HG02571 (cell line): ENCODE results near the gene MICU2.

Source experiments
- ATAC-seq: cut with Tn5 transposase; IDR thresholded peaks from one replicate; pipeline ENCODE4 v1.9.1; 2021; ENCODE audit warnings: mild to moderate bottlenecking, moderate library complexity; ENCODE audit not compliant: unreplicated experiment

MICU2 gene, protein sequence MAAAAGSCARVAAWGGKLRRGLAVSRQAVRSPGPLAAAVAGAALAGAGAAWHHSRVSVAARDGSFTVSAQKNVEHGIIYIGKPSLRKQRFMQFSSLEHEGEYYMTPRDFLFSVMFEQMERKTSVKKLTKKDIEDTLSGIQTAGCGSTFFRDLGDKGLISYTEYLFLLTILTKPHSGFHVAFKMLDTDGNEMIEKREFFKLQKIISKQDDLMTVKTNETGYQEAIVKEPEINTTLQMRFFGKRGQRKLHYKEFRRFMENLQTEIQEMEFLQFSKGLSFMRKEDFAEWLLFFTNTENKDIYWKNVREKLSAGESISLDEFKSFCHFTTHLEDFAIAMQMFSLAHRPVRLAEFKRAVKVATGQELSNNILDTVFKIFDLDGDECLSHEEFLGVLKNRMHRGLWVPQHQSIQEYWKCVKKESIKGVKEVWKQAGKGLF

DNA sequence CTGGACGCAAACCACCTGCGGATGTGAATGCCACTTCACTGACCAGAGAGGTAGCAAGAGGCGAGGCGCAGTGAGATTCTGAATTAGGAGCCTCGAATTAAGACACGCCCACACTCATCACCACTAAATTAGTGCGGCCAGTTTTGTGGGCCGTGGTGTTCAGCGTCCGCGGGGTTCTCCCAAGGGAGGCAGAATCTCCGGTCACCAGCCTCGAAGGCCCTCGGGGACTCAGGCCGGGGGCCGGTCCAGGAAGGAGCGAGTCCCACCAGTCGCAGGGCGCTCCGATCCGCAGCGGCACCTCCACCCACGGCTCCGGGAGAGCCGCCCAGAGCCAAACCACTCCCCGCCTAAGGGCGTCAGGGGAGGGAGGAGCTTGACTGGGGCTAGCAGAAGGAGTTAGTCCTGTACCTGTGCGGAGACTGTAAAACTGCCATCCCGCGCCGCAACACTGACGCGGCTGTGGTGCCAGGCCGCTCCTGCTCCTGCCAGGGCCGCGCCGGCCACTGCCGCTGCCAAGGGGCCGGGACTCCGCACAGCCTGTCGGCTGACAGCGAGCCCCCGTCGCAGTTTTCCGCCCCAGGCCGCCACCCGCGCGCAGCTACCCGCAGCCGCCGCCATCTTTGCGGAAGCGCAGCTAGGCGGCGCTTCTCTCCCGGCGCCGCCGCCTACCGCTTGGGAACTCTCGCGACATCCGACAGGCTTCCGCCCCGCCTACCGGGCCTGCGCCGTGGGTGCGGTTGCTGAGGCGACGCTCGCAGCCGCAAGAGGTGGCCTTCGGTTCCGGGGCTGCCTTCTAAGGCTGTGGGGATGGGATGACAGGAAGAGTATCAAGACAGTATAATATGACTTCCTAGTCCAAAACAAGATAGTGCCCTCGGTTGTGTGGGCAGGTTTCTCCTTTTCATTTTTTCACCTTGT, at the start of gene MICU2:
MICU2 (minus strand) TSS at position 640 of the 918 bp plus-strand sequence; CDS start at position 618, 22 bp downstream.
- ATAC-seq: peak; percentile 96

GRCh38 chr13:21641629-21642028, 37.7 kb upstream of the MICU2 start:
- ATAC-seq: no peak

GRCh38 chr13:21639561-21639960, 35.6 kb upstream of the MICU2 start:
- ATAC-seq: no peak

DNA sequence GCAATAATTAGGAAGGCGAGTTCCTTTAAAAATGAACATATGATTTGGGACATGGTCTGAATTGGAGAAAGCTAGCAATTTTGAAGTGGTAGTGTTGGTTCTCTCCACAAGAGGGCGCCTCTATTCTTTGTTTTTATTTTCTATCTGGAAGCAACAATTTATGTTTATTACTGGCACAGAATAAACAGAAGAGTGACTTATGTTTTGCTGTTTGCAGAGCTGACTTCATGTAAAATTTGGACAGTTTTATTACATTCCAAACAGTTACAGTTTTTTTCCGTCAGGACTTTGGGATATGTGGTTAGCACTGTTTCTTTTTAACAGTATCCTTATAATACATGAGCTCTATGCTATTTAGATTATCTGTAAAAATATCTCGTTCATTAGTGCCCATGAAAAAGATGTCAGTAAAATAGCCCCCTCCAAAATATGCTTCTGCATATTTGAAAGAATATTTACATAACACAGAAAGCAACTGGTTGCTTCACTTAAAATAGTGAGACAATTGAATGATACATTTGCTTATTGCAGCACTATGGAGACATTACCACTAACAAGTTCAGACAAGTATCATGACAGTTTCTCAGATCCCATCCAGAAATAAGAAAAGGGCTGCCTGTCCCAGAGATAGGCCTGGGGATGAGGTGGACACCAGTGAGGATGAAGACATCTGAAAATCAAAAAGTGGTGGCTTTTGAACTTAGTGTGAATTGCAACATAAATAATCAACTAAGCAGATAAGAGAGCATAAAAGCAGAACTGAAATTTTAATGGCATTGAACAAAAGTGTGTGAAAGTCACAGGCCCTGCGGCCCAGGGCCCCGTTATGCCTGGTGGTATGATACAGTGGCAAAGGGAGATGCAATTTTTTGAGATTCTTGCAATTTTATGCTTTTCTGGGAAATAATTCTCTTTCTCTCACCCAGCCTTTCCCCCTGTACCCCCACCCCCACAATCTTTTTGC, 34.6 kb upstream of the MICU2 start:
- ATAC-seq: no peak

GRCh38 chr13:21637296-21637695, 33.3 kb upstream of the MICU2 start:
- no peak for ATAC-seq

- ATAC-seq: no peak
Measured at GRCh38 chr13:21636656-21637055, 32.7 kb upstream of the MICU2 start.

DNA sequence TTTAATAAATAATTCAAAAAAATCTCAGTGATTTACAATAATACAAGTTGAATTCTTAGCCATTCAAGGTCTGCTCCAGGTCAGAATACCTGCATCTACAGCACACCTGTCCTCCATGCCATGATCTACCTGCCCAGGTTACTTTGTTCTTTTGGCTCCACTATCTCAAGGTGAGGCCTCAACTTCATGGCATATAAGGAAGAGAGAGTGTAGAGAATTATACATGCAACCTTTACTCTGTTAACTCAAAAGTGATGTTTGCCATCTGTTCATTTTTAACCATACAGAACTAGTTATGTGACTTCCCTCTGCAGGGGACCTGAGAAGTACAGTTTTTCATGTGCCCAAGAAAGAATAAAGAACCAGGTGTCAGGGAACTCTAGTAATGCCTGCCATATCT, 28.2 kb upstream of the MICU2 start:
- no peak for ATAC-seq

- ATAC-seq: no peak
Measured at GRCh38 chr13:21625366-21625765, 21.4 kb upstream of the MICU2 start.

GRCh38 chr13:21620861-21621260, 16.9 kb upstream of the MICU2 start:
- ATAC-seq: no peak

DNA sequence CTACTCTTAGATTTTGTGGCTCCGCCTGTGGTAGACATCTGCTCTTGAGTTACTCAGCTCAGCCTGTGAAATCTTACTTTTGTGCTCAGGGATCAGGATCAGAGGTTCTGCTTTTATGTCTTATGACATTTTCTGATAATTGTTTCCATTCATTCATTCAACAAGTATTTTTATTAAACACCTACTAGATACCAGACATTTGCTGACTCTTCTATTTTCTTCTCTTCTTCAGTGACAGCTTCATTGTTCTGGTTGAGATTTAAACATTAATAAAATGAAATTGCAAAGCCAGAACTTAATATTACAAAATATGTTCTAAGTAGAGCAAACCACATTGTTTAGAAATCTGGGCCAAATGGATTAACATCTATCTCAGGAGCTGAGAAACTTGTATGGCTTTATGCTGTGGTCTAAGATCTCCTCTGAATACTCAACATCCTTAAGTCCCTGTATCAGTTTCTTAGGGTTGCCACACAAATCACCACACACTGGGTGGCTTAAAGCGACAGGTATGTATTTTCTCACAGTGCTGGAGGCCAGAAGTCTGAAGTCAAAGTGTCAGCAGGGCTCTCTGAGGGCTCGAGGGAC, 15.8 kb upstream of the MICU2 start:
- ATAC-seq: no peak

DNA sequence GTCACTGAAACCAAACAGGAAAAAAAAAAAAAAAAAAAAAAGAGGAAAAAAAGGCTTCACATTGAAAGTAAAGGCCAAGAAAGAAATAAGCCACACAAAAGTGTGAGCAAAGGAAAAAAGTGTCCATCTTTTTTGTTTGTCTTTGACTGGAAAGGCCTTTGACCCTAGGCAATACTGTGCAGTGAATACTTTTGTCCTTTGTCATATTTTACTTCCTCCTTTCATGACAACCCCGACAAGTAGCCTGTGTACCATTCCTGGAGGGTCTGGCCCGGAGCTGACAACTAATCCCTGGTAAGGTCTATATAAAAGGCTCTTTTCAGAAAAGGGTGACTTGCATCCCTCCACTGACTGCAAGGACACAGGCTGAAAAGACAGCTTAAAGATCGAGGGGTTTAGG, 12.9 kb upstream of the MICU2 start:
- no peak for ATAC-seq

DNA sequence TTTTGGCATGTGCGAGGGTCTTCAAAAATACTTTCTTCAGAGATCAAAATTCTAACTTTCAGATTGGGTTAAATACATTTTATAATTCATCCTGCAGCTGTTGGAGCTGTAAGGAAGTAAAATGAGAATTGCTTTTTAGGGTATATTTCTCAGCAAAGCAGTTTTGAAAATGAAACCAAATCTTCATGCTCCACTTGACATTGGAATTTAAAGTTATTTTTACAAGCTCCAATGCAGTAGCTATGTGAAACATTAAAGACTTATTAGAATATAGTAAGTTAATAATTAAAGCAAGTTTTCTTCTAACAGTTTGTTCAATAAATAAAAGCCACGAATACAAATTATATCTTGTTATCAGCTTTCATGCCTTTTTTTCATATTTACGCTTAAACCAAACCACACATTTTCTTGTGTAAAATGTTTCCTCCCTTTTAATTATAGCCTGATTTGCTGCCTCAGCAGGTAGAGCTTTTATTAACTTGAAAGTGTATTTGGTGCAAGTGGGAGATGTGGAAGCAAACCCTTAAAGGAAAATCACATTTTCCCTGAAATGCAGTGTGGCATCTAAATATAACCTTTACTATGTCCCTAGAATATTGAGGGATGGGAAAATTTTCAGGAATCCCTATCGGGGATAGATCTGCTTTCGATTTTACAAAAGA, 12.4 kb upstream of the MICU2 start:
- no peak for ATAC-seq

DNA sequence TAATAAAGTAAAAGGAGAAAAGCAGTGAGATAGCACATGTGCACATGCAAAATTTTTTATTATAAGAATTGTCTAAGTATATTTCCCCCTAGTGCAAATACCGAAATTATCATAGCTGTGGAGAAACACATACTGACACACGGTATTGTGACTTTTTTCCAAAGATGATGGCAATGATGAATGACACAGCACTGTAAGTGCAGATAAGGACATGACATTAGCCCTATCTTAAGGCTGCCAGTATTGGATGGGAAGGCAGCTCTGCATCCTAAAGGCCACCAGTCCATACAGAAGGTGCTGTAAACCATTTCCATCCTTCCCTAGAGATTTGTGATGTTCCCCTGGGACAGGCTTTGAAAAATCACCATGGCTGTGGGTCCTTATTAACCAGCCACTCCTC, 11.5 kb upstream of the MICU2 start:
- no peak for ATAC-seq

DNA sequence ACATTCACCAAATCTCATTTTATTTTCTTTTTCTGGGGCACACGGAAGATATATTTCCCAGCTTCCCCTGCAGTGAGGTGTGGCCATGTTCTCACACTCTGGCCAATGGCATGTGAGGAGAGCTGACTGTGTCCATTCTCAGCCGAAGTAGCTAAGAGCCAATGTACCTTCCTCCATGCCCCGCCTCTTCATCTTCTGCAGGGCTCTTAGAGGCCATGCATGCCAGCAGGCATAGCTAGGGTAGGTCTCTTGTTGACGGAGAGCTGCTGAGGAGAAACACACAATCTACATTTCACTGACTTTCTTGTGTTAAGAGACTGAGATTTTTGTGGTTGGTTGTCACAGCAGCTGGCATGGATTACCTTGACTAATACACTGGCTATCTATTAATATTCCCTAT, 9.8 kb upstream of the MICU2 start:
- no peak for ATAC-seq

DNA sequence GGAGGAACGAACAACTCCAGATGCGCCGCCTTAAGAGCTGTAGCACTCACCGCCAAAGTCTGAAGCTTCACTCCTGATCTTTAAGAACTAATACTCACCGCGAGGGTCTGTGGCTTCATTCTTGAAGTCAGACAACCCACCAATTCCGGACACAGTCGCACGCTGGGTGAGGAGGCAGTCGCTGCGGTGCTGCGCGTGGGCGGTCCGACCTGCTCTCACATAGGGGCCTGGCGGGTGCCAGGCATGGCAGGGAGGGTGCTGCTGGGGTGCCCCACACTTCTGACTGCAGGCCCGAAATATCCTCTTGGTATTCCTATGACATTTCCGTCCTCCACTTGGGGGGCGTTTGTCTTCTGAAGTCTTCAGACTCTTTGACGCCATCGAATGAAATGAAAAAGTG, 7.4 kb upstream of the MICU2 start:
- no peak for ATAC-seq

DNA sequence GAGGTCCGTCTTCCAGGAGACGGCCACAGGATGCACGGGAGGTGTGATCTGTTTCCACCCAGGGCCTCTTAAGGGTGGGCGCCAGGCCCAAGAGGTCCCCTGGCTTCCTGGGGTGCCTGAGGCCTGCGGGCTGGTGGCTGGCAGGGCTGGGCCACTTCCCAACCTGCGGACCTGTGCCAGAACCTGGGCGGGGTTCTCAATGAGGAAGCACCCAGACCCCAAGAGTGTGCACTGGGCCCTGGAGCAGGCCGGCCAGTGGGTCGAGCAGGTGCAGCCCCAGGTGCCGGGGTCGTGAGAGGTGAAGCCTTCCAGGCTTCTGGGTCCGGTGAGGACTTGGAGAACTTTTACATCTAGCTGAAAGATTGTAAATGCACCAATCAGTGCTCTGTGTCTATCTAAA, 6.7 kb upstream of the MICU2 start:
- ATAC-seq: no peak

GRCh38 chr13:21608961-21609360, 5.0 kb upstream of the MICU2 start:
- ATAC-seq: no peak

- ATAC-seq: no peak
Measured at GRCh38 chr13:21606796-21607195, 2.8 kb upstream of the MICU2 start.

DNA sequence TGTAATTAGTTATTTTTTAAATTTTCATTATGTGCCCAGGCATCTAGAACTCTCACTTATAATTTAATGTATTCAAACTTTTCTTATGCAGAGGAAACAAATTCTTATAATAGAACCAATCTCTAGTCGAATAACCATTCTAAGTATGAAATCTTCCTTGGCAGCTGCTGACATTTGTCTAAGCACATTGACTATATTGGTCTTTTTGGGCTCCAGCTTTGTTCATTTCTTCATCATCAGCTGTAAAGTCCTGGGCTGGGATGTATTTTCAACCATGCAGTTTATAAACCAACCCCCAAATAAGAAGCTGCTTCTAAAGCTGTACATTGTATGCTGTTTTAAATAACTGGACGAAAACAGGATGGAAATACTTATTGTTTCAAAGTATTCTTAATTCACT, 2.3 kb upstream of the MICU2 start:
- ATAC-seq: no peak

DNA sequence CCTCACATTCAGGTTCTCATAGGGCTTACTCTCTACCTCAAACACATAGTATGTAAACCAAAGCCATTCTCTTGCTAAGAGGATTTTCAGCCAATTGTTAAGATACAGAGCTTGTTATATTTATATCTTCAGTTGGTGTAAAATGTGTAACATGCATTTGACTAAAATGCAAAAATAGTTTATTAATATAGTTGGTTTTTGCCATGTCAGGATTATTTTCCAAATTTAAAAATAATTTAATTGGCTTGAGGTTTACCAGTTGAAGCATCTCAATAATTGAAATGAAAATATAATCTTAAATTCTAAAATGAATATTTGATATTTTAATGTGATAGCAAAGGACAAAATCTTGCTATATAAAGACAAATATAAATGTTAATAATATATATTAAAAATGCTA, 7.2 kb downstream of the MICU2 start:
- no peak for ATAC-seq
